ENCODE data around the gene UNC5C.

Gene UNC5C

DNA sequence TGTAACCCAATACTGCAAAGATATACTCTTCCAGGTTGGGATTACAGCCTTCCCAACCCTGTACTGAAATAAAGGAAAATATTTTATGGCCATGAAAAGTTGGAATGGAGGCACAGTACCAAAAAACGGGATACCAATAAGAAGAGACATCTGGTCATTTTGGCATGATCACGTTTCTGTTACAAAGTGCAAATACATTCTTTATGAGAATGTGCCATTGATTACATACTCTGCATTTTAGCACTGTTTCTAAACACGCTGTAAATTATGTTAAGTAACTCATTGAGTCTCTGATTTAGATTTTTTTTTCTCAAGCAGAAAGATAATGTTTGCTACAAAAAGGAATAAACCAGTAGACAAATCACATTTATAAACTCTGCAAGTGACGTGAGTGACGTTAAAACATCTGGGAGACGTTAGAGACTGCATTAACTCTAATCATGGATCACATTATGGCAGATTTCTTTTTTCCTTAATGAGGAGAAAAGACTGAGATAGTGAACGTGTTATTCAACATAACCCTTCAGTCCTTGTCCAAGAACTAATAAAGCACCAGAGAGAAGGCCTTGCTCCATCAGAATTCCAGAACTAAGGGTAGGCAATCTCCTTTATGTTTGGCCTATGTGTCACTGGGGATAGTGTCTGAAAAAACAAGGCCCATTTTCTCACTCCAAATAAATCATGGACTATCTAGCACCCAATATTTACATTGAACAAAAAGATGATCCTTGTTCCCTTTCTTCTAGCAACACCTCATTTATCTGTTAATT, 31.0 kb downstream of the UNC5C start:
- DNase-seq (ENCODE audit: low read depth) = no peak

DNA sequence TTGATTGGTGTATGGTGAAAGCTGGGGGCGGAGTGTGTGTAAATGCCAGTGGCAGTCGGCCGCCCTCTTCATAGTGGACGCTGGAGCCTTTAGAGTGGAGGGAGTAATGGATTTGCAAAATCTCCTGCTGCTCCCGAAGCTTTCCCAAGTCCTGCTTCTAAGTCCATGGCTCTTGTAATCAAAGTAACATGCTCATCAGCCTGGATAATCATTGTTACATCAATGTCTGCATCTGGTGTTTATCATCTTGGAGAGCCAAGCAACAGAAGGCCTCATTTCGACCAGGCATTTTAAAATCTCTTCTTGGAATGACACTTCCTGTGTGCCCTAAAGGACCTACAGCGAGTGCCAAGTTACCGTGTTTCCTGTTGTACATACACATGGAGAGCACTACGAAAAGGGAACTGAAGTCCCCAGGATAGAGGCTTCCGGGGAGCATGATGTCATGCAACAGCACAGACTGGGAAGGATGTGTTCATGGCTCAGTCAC, 32.2 kb downstream of the UNC5C start:
- DNase-seq (ENCODE audit: low read depth) = no peak

DNA sequence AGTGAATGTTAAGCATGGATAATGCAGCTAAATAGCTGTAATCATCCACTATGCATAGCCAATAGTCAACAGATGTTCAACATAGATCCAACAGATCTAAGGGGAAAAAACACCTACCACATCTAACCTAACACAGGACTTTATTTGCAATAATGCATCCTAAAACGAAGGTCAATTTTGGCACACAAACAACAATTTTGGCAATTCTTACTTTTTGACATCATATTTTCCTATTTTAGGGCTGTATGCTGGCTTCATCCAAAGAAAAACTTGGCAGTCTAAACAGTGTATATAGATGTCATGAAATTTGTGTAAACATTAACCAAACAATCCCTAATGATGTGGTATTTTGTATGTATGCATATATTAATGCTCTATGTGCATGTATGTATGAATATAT, 33.2 kb downstream of the UNC5C start:
- no peak for DNase-seq (ENCODE audit: low read depth)

DNA sequence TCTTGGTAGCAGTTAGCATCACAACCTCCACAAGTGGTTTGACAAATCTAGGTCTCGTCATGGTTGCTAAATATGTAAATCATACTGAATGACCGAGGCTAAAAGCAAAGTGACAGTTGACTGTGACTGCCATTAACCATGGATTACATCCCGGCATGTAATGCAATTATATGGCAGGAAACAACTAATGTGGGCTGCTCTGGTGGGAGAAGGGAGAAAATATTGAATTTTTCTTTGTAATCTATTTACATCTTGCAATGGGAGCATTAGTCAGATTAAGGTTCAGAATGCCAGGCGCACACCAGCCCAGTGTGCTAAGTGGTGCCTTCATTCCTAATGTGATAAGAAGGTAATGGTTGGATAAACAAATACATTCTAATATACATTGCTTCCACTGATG, 35.8 kb downstream of the UNC5C start:
- no peak for DNase-seq (ENCODE audit: low read depth)

DNA sequence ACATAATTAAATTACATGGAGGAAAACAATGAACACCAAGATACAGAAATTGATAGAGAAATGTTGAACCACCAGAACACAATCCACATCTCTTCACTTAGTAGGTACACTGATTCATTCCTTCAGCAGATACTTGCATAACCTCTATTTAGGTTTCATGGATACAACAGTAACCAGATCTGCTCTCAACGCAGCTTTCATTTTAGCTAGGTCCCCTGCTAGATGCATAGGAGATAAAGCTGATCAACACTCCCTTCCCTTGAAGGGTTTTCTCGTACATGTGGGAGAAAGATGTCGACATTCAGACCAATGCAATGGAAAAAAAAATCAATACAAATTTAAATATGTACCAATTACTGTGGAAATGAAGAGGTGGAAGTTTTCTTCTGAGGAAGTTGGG, 37.3 kb downstream of the UNC5C start:
- DNase-seq (ENCODE audit: low read depth) = no peak

DNA sequence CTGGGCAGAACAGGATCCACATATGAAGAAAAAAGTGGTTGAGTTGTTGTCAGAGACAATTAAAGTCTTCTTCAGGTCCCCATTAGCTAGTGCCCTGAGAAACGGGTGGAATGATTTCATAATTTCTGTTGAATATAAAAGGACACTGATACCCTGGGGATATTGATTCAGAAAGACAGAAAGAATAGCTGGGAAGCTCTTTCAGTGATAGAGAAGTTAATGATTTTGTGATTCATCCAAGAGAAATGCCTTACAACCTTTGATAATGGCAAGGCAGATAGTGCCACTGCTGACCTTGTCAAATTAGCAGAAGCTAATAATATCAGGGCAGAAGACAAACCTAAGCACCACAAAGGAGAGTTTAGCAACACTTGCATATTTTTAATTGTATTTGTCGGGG, 37.9 kb downstream of the UNC5C start:
- no peak for DNase-seq (ENCODE audit: low read depth)

DNA sequence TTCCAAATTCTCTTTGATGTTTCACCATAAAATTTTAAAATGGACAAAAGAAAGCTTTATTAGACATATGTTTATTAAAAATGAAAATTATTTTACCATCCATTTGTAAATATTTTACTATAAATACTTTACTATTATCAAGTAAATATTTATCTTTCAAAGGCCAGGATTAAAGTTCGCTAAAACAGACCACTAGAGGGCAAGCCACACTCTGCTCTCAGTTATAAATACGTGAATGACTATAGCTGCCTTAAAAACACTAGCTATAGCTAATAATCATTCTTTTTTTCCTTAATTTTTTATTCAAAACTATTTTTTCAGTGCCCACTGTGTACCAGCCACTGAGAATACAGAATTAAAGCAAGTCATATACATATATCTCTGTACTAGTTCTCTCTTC, 38.6 kb downstream of the UNC5C start:
- DNase-seq (ENCODE audit: low read depth) = no peak

- no peak for DNase-seq (ENCODE audit: low read depth)
Measured at GRCh38 chr4:95508421-95508820, 40.4 kb downstream of the UNC5C start.

- no peak for DNase-seq (ENCODE audit: low read depth)
Measured at GRCh38 chr4:95507561-95507960, 41.2 kb downstream of the UNC5C start.

GRCh38 chr4:95507147-95507546, 41.6 kb downstream of the UNC5C start:
- no peak for DNase-seq (ENCODE audit: low read depth)

- DNase-seq (ENCODE audit: low read depth) = no peak
Measured at GRCh38 chr4:95506264-95506663, 42.5 kb downstream of the UNC5C start.

DNA sequence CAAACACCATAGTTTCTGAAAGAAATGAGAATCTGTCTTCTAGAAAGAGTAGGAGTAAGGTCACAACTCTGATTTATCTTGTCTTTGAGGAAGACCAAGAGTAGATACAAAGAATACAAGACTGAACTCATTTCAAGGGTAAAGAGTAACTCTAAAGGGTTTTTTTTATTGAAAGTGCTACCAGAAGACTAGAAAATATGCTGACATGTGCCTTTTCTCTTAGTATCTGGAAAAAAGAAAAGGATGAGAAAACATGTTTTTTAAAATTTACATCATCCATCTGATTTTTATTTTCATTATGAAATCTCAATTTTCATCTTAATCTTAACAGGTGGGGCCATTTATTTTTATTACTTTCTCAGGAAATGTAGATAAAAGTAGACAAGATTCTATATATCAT, 43.0 kb downstream of the UNC5C start:
- no peak for DNase-seq (ENCODE audit: low read depth)

GRCh38 chr4:95505151-95505550, 43.6 kb downstream of the UNC5C start:
- no peak for DNase-seq (ENCODE audit: low read depth)

DNA sequence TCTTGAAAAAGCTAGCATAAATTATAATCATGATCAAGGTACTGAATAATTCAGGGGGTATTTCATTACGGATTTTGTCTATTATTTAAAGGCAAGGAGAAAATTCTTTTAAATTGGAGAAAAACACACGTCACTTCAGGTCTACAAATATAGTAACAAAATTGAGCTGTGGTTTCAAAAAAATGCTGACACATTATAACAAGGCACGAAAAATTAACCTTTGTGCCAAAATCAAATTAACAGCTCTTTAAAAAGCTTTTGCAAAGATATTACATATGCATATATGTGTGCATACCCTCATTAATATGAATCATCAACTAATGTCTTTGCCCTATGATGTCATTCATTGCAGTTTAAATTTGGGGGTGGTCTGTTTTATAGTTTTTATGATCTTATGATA, 44.3 kb downstream of the UNC5C start:
- DNase-seq (ENCODE audit: low read depth) = no peak

- no peak for DNase-seq (ENCODE audit: low read depth)
Measured at GRCh38 chr4:95500361-95500760, 48.4 kb downstream of the UNC5C start.

- no peak for DNase-seq (ENCODE audit: low read depth)
Measured at GRCh38 chr4:95499291-95499696, 49.5 kb downstream of the UNC5C start.

DNA sequence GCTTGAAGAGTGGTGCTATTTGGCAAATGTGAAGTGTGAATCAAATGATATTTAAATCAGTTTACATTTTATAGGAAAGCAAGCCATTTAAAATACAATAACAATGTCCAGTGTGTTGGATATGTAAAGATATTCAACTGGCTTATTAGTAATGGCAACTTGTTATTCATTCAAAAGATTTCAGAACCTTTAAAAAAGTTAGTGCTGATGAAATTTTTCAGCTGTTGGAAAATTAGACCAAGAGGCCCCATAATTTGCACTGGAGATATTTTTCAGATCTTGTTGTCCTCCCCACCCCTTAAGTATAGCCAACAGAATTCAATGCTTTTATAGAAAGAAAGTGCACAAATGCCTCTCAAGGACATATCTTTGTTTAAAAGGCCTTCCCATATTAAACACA, 54.6 kb downstream of the UNC5C start:
- DNase-seq (ENCODE audit: low read depth) = no peak

DNA sequence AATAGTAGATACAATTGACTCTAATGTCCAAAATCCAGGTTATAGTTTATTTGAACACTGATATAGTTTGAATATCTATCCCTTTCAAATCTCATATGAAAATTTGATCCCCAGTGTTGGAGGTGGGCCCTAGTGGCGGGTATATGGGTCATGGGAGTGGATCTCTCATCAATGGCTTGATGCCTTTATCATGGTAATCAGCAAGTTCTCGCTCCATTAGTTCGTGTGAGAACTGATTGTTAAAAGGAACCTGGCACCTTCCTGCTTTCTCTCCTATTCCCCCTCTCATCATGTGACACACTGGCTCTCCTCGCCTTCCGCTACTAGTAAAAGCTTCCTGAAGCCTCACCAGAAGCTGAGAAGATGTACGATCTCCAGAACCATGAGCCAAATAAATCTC, 70.1 kb downstream of the UNC5C start:
- no peak for DNase-seq (ENCODE audit: low read depth)

DNA sequence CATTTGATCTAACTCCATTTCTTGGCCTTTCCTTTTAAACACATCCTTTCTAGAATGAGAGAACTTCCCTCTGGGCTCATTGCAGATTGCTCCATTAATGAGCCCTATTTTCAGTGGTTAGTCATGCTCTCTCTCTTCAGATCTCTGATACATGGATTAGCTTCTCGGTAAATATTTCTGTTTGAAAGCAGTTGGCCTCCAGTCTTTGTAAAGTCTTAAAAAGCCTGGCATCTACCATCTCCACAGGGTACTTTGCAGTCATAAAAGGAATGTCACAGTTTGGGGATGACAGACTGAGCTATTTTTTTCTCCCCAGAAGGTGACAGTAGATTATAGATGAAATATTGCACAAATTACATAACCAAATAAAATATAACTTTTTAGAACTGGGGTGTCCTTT, 72.7 kb downstream of the UNC5C start:
- DNase-seq (ENCODE audit: low read depth) = no peak

DNA sequence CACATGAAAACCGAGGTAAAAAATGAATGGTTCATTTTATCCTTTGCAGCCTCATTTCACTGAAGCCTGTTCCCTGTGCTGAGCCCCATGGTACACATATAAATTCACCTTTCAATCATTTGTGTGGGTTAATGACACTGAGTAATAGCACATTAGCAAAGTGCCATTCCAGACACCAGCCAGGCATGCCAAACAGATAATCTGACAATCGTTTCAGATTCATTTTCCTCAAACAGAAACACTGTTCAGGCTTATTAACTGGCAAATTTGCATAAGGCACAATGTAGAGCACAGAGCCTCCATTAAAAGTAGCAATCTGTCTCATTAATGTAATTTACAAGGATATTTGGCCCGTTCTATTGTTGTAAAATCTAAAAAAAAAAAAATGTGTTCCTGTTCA, 76.2 kb downstream of the UNC5C start:
- no peak for DNase-seq (ENCODE audit: low read depth)

- DNase-seq (ENCODE audit: low read depth) = no peak
Measured at GRCh38 chr4:95470622-95471021, 78.2 kb downstream of the UNC5C start.

DNA sequence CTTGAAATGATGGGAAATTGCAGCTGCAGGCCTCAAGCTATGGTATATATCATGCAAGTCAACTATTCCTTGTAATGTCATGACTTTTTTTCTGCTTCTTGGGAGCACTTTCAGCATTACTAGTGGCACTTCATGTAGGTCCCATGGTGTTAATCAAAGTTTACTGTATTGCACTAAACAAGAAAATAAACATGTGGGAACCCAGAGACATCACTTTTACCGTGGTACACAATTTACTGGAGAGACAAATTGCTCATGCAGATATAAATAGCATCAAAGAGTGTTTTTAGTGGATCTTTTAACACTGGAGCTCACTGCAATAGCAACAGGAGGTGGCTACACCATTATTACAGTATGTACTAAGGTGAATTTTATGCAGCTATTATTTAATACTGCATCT, 79.2 kb downstream of the UNC5C start:
- DNase-seq (ENCODE audit: low read depth) = no peak

DNA sequence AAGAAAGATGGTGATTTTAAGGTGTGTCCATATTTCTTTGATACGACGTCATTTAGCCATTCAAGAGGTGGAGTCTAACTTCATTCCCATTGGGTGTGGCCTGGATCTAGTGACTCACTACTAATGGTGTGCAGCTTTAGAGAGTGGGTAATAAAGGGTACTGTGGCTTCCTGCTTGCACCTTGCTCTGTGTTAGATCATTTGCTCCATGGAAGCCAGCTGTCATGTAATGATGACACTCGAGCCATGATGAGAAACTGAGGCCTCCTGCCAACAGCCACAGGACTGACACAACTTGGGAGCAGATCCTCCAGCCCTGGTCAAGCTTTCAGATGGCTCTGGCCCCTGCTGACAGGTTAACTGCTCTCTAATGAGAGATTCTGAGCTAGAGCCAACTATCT, 82.0 kb downstream of the UNC5C start:
- no peak for DNase-seq (ENCODE audit: low read depth)

DNA sequence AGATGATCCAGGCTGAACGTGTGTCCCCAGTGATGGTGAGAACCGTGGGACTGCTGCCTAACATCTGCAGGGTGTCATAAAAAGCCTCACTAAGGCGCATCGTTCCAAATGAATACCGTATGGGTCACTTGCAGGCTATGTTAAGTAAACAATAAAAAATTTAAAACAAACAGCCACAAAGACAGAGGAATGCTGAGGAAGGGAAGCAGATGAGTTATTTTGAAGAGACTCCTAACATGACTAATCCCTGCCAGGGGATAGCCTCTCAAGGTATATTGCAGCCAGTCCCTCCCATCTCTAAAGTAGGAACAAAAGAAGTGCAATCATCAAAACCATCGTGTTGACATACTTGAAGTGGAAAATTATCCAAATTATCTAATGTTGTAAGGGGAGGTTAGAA, 83.8 kb downstream of the UNC5C start:
- no peak for DNase-seq (ENCODE audit: low read depth)

Measured in fibroblast of gingiva (primary cell).